ENCODE measurements around the gene CACNA1A. TPM values are rescaled to one million over a fixed set of nuclear protein-coding genes. Genes with fewer than 3 reads are reported as not detected.
"Not testable (repeated sequence)": the region's sequence is repeated elsewhere in the genome, so short reads cannot be mapped to it uniquely, and the experiment has no call there.

CACNA1A gene
- total and polyA plus RNA-seq, 2 of the 4 experiments (the other 2 are of a cell fraction) = 5.9 to 15.0 TPM

DNA sequence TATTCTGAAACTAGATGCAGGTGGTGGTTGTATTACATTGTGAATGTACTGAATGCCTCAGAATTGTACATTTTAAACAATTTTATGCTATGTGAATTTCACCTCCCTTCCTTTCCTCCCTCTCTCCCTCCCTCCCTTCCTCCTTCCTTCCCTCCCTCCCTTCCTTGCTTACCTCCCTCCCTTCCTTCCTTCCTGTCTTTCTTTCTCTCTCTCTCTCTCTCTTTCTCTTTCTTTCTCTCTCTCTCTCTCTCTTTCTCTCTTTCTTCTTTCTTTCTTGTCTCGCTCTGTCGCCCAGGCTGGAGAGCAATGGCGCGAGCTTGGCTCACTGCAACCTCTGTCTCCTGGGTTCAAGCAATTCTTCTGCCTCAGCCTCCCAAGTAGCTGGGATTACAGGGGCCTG lies 318.9 kb downstream of the CACNA1A start:
- TF ChIP-seq MAZ (IDR thresholded peaks at IDR 0.05; ENCODE audit: borderline replicate concordance, low read depth, low read length) (no peak), RAD21 (IDR thresholded peaks at IDR 0.05; ENCODE audit: low read length) (no peak), BHLHE40 (IDR thresholded peaks at IDR 0.05; ENCODE audit: low read depth, low read length) (no peak), NFE2L2 (IDR thresholded peaks at IDR 0.05; ENCODE audit: low read depth, low read length) (no peak), MAFK (IDR thresholded peaks at IDR 0.05; ENCODE audit: low read depth, low read length) (no peak), POLR2A (IDR thresholded peaks at IDR 0.05; ENCODE audit: low read depth, low read length) (no peak)
- TF ChIP-seq, protein P1, sequence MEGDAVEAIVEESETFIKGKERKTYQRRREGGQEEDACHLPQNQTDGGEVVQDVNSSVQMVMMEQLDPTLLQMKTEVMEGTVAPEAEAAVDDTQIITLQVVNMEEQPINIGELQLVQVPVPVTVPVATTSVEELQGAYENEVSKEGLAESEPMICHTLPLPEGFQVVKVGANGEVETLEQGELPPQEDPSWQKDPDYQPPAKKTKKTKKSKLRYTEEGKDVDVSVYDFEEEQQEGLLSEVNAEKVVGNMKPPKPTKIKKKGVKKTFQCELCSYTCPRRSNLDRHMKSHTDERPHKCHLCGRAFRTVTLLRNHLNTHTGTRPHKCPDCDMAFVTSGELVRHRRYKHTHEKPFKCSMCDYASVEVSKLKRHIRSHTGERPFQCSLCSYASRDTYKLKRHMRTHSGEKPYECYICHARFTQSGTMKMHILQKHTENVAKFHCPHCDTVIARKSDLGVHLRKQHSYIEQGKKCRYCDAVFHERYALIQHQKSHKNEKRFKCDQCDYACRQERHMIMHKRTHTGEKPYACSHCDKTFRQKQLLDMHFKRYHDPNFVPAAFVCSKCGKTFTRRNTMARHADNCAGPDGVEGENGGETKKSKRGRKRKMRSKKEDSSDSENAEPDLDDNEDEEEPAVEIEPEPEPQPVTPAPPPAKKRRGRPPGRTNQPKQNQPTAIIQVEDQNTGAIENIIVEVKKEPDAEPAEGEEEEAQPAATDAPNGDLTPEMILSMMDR (conservative IDR thresholded peaks at IDR 0.05; ENCODE audit: low read depth, low read length) = no peak
- in situ Hi-C loops (cut with MboI; ENCODE audit: low sequenced_read_pairs) (no loop called here), intact Hi-C loops (cut with micrococcal nuclease) (no loop called here), dilution Hi-C loops (cut with HindIII; ENCODE audit: low sequenced_read_pairs, unreplicated experiment) (no loop called here)
- H3K18ac ChIP-seq (ENCODE audit: low read depth, low read length) = no peak overlapping the region
- H3K56ac ChIP-seq (ENCODE audit: extremely low read depth, insufficient read depth, low read length) = no peak overlapping the region
- no peaks in the 10 kb centered on the region for H3K79me1 ChIP-seq (ENCODE audit: low read depth in 1 of 2, low read length in 2 of 2)
- no peak overlapping the region for H2AK5ac ChIP-seq (ENCODE audit: low read depth, low read length)
- no peak for ATAC-seq (ENCODE audit: low read depth)
- ChIA-PET POLR2A (ENCODE audit: unreplicated experiment) (no interaction called here), CTCF (no interaction called here)
- no peak overlapping the region for H3K27ac ChIP-seq (ENCODE audit: insufficient read depth, low read length)
- no peak overlapping the region for H3K23ac ChIP-seq (ENCODE audit: low read depth, low read length)
- no peaks in the 10 kb centered on the region for H4K20me1 ChIP-seq (ENCODE audit: insufficient read depth, low read length)
- H3K9me3 ChIP-seq (ENCODE audit: control insufficient read depth, insufficient read depth, low read length) = no peaks in the 10 kb centered on the region
- no peak overlapping the region for H3K4ac ChIP-seq (ENCODE audit: low read depth, low read length)
- no peak overlapping the region for H2AFZ ChIP-seq (replicated peaks; ENCODE audit: low read length, poor library complexity)
- H2BK15ac ChIP-seq (ENCODE audit: low read depth, low read length) = no peak overlapping the region
- H4K8ac ChIP-seq (ENCODE audit: low read depth in 2 of 2, low read length in 2 of 2) = no peak overlapping the region
- no peak overlapping the region for H3K4me3 ChIP-seq (ENCODE audit: insufficient read depth, low read depth, low read length)
- no peaks in the 10 kb centered on the region for H3K36me3 ChIP-seq (ENCODE audit: control insufficient read depth, insufficient read depth, low read length)
- BruUV-seq (replicated peaks) = no TSS peak
- no CpG with 5 or more reads among the region's 4 CpGs for WGBS, 2 experiments (ENCODE audit: extremely low coverage in 2 of 2, insufficient read length in 1 of 2)
- H3K14ac ChIP-seq (replicated peaks; ENCODE audit: low read depth, low read length) = no peak overlapping the region
- H3K27me3 ChIP-seq (ENCODE audit: control insufficient read depth, insufficient read depth, low read length) = no peaks in the 10 kb centered on the region
- no peak overlapping the region for H2AK9ac ChIP-seq (replicated peaks; ENCODE audit: low read depth, low read length, poor library complexity)
- no peak overlapping the region for H2BK5ac ChIP-seq (ENCODE audit: low read depth, low read length, poor library complexity, severe bottlenecking)
- H3K4me2 ChIP-seq (ENCODE audit: low read depth, low read length) = no peak overlapping the region
- H3K4me1 ChIP-seq (ENCODE audit: control insufficient read depth, insufficient read depth, low read length) = no peaks in the 10 kb centered on the region
- H2BK20ac ChIP-seq (ENCODE audit: low read depth, low read length) = no peak overlapping the region
- no peak overlapping the region for H3K9ac ChIP-seq (ENCODE audit: low read depth, low read length)
- no peak overlapping the region for H4K5ac ChIP-seq (ENCODE audit: low read depth, low read length)
- H3K9me1 ChIP-seq (ENCODE audit: insufficient read depth, low read length) = no peaks in the 10 kb centered on the region
- H2BK120ac ChIP-seq (ENCODE audit: low read depth, low read length) = no peak overlapping the region
- H4K91ac ChIP-seq (ENCODE audit: insufficient read depth, low read depth, low read length) = no peak overlapping the region
- no peak for DNase-seq

DNA sequence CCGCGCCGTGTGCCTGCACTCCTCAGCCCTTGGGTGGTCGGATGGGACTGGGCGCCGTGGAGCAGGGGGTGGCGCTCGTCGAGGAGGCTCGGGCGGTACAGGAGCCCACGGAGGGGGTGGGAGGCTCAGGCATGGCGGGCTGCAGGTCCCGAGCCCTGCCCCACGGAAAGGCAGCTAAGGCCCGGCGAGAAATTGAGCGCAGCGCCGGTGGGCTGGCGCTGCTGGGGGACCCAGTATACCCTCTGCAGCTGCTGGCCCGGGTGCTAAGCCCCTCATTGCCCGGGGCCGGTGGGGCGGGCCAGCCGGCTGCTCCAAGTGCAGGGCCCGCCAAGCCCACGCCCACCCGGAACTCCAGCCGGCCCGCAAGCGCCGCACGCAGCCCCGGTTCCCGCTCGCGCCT lies 319.6 kb downstream of the CACNA1A start:
- H3K79me1 ChIP-seq (ENCODE audit: low read depth in 1 of 2, low read length in 2 of 2); dilution Hi-C loops (cut with HindIII; ENCODE audit: low sequenced_read_pairs, unreplicated experiment); DNase-seq; H3K4ac ChIP-seq (ENCODE audit: low read depth, low read length); H2BK5ac ChIP-seq (ENCODE audit: low read depth, low read length, poor library complexity, severe bottlenecking); H3K18ac ChIP-seq (ENCODE audit: low read depth, low read length); CTCF ChIA-PET; H3K9me3 ChIP-seq (ENCODE audit: control insufficient read depth, insufficient read depth, low read length); H2BK120ac ChIP-seq (ENCODE audit: low read depth, low read length); H3K4me2 ChIP-seq (ENCODE audit: low read depth, low read length); H2AFZ ChIP-seq (replicated peaks; ENCODE audit: low read length, poor library complexity); ATAC-seq (ENCODE audit: low read depth); H3K14ac ChIP-seq (replicated peaks; ENCODE audit: low read depth, low read length); in situ Hi-C loops (cut with MboI; ENCODE audit: low sequenced_read_pairs); H2AK9ac ChIP-seq (replicated peaks; ENCODE audit: low read depth, low read length, poor library complexity); H3K27ac ChIP-seq (ENCODE audit: insufficient read depth, low read length); H3K4me3 ChIP-seq (ENCODE audit: insufficient read depth, low read depth, low read length); H3K36me3 ChIP-seq (ENCODE audit: control insufficient read depth, insufficient read depth, low read length); BruUV-seq (replicated peaks); H3K56ac ChIP-seq (ENCODE audit: extremely low read depth, insufficient read depth, low read length); H2AK5ac ChIP-seq (ENCODE audit: low read depth, low read length); H4K8ac ChIP-seq (ENCODE audit: low read depth in 2 of 2, low read length in 2 of 2); H2BK20ac ChIP-seq (ENCODE audit: low read depth, low read length); H3K4me1 ChIP-seq (ENCODE audit: control insufficient read depth, insufficient read depth, low read length); H4K20me1 ChIP-seq (ENCODE audit: insufficient read depth, low read length); POLR2A ChIA-PET (ENCODE audit: unreplicated experiment); H3K9me1 ChIP-seq (ENCODE audit: insufficient read depth, low read length); H3K27me3 ChIP-seq (ENCODE audit: control insufficient read depth, insufficient read depth, low read length); H4K91ac ChIP-seq (ENCODE audit: insufficient read depth, low read depth, low read length); H3K9ac ChIP-seq (ENCODE audit: low read depth, low read length); H2BK15ac ChIP-seq (ENCODE audit: low read depth, low read length); H3K23ac ChIP-seq (ENCODE audit: low read depth, low read length); H4K5ac ChIP-seq (ENCODE audit: low read depth, low read length); intact Hi-C loops (cut with micrococcal nuclease): not testable (repeated sequence)
- 97% methylated on average over 13 of the region's 38 CpGs; no CpG with 5 or more reads in 1 of the 2 experiments for WGBS, 2 experiments (ENCODE audit: extremely low coverage in 2 of 2, insufficient read length in 1 of 2)

Data from IMR-90 (cell line).